Esophagus muscularis mucosa (tissue), 4 donors: ENCODE measurements around the gene SPP2. TPM values are rescaled to one million over a fixed set of nuclear protein-coding genes. Genes with fewer than 3 reads are reported as not detected.

ENCODE experiments used
- DNase-seq: peaks from one replicate; pipeline ENCODE4 v3.0.0-alpha.2; 2017; ENCODE audit errors: extremely low spot score
- H3K27ac ChIP-seq, 4 donors: fragments of 200-600 bp; sonication (generic); replicated peaks in 1 of 4; 1 replicate in 3 of 4; 2 replicates in 1 of 4; pipeline ENCODE4 v1.5.1; 2016 to 2019; ENCODE audit warnings: mild to moderate bottlenecking in 1 of 4
- H3K27me3 ChIP-seq, 4 donors: fragments of 200-600 bp; sonication (generic); one replicate each; pipeline versions ENCODE4 v1.5.1 to v1.6.0; 2016 to 2019
- H3K36me3 ChIP-seq, 4 donors: fragments of 200-600 bp; sonication (generic); one replicate each; pipeline ENCODE4 v1.5.1; 2016 to 2019
- H3K4me1 ChIP-seq, 4 donors: fragments of 200-600 bp; sonication (generic); one replicate each; pipeline ENCODE4 v1.5.1; 2016 to 2019
- H3K4me3 ChIP-seq, 4 donors: fragments of 200-600 bp; sonication (generic); 1 replicate in 2 of 4; 2 replicates in 2 of 4; pipeline ENCODE4 v1.5.1; 2016 to 2019; ENCODE audit warnings: mild to moderate bottlenecking in 4 of 4, moderate library complexity in 1 of 4
- H3K9me3 ChIP-seq, 4 donors: fragments of 200-600 bp; sonication (generic); 1 replicate in 3 of 4; 2 replicates in 1 of 4; pipeline ENCODE4 v1.5.1; 2016 to 2019
- CTCF ChIP-seq, 3 experiments: fragments of 200-600 bp in 2 of 3; fragments of 450-650 bp in 1 of 3; sonication (generic) in 2 of 3; IDR thresholded peaks; one replicate each; pipeline ENCODE4 v1.5.1; 2017 to 2019; ENCODE audit warnings: antibody characterized with exemption in 3 of 3, mild to moderate bottlenecking in 2 of 3, moderate library complexity in 1 of 3
- EP300 ChIP-seq: sonication (generic); formaldehyde crosslinking; IDR thresholded peaks from one replicate; pipeline ENCODE4 v1.6.1; 2017; ENCODE audit warnings: antibody characterized with exemption
- POLR2A ChIP-seq: fragments of 450-650 bp; IDR thresholded peaks from one replicate; pipeline ENCODE4 v1.6.1; 2017; ENCODE audit warnings: antibody characterized with exemption, moderate library complexity, mild to moderate bottlenecking, low read depth
- POLR2AphosphoS5 ChIP-seq, 2 donors: sonication (generic); formaldehyde crosslinking; IDR thresholded peaks; one replicate each; pipeline ENCODE4 v1.6.1; 2017; ENCODE audit warnings: antibody characterized with exemption in 2 of 2
- WGBS: methylation state at CpG from one replicate; pipeline ENCODE4 v1.1.5; 2018; 5-methylcytosine and 5-hydroxymethylcytosine counted together
- intact Hi-C: fragments of 100-400 bp; cut with DNase I; formaldehyde crosslinking; loops from one replicate; pipeline ENCODE4 v1.15.1; 2023
- total RNA-seq, 4 donors: library from RNA; depleted of rRNA; stranded (reverse); fragments of >200 nt; gene quantifications; one replicate each; pipeline versions ENCODE4 v1.1.0 to v1.2.1, GENCODE V29; 2016

Gene SPP2
- total RNA-seq, 4 donors from 2014 or later = not detected

- intact Hi-C loops = no loop called here
- no peak overlapping the region for H3K27ac ChIP-seq
- no peak for DNase-seq
- no peaks in the 10 kb centered on the region for H3K9me3 ChIP-seq
- WGBS = 84% methylated on average over 2 of the region's 2 CpGs
- TF ChIP-seq POLR2AphosphoS5 (IDR thresholded peaks at IDR 0.05) = no peak
- TF ChIP-seq POLR2A = no peak
- TF ChIP-seq CTCF (IDR thresholded peaks at IDR 0.05) = no peak
- no peak for TF ChIP-seq EP300
- H3K36me3 ChIP-seq = no peaks in the 10 kb centered on the region
- peaks cover 0 to 20% (median 0%) of the 10 kb centered on the region in 4 donors for H3K27me3 ChIP-seq
- H3K4me1 ChIP-seq = no peaks in the 10 kb centered on the region
- no peak overlapping the region for H3K4me3 ChIP-seq
Observed at GRCh38 chr2:234020332-234020731, 30.2 kb upstream of the SPP2 start.

GRCh38 chr2:234022424-234022823, 28.1 kb upstream of the SPP2 start:
- H3K4me3 ChIP-seq = no peak overlapping the region
- no peaks in the 10 kb centered on the region for H3K36me3 ChIP-seq
- peaks cover 0 to 10% (median 5%) of the 10 kb centered on the region in 4 donors for H3K4me1 ChIP-seq
- WGBS = 91% methylated on average over 1 of the region's 1 CpG
- TF ChIP-seq EP300 = no peak
- no peak for TF ChIP-seq POLR2A
- no peak for TF ChIP-seq CTCF (IDR thresholded peaks at IDR 0.05)
- no peak for TF ChIP-seq POLR2AphosphoS5 (IDR thresholded peaks at IDR 0.05)
- H3K27me3 ChIP-seq = peaks cover 0 to 15% (median 0%) of the 10 kb centered on the region in 4 donors
- DNase-seq = no peak
- H3K27ac ChIP-seq = no peak overlapping the region
- intact Hi-C loops = no loop called here
- no peaks in the 10 kb centered on the region for H3K9me3 ChIP-seq

- no peak for DNase-seq
- Histone ChIP-seq H3K4me1 (peaks cover 0 to 10% (median 5%) of the 10 kb centered on the region in 4 donors), H3K36me3 (no peaks in the 10 kb centered on the region), H3K9me3 (no peaks in the 10 kb centered on the region), H3K27ac (no peak overlapping the region), H3K27me3 (peaks cover 0 to 24% (median 0%) of the 10 kb centered on the region in 4 donors), H3K4me3 (no peak overlapping the region)
- WGBS = 93% methylated on average over 8 of the region's 29 CpGs
- TF ChIP-seq CTCF (IDR thresholded peaks at IDR 0.05) (no peak), POLR2A (no peak), EP300 (no peak), POLR2AphosphoS5 (IDR thresholded peaks at IDR 0.05) (no peak)
- intact Hi-C loops = no loop called here
Observed at GRCh38 chr2:234024304-234024703, 26.2 kb upstream of the SPP2 start.

- Histone ChIP-seq H3K4me1 (peaks cover 0 to 10% (median 5%) of the 10 kb centered on the region in 4 donors), H3K4me3 (peak overlapping the region; percentile 19 to 32 (median 30)), H3K27me3 (peaks cover 0 to 26% (median 0%) of the 10 kb centered on the region in 4 donors), H3K27ac (no peak overlapping the region), H3K36me3 (no peaks in the 10 kb centered on the region), H3K9me3 (no peaks in the 10 kb centered on the region)
- no peak for TF ChIP-seq POLR2AphosphoS5 (IDR thresholded peaks at IDR 0.05)
- no peak for TF ChIP-seq CTCF (IDR thresholded peaks at IDR 0.05)
- no peak for TF ChIP-seq POLR2A
- TF ChIP-seq EP300 = no peak
- intact Hi-C loops = no loop called here
- WGBS = 49% methylated on average over 10 of the region's 10 CpGs
- no peak for DNase-seq
Observed at GRCh38 chr2:234025466-234025865, 25.0 kb upstream of the SPP2 start.

- peaks cover 0 to 10% (median 5%) of the 10 kb centered on the region in 4 donors for H3K4me1 ChIP-seq
- H3K27me3 ChIP-seq = peaks cover 0 to 31% (median 0%) of the 10 kb centered on the region in 4 donors
- no peaks in the 10 kb centered on the region for H3K9me3 ChIP-seq
- H3K4me3 ChIP-seq = peak overlapping the region; percentile 19 to 32 (median 30)
- intact Hi-C loops = no loop called here
- H3K27ac ChIP-seq = no peak overlapping the region
- no peak for DNase-seq
- H3K36me3 ChIP-seq = no peaks in the 10 kb centered on the region
- TF ChIP-seq POLR2A (no peak), CTCF (IDR thresholded peaks at IDR 0.05) (no peak), EP300 (no peak), POLR2AphosphoS5 (IDR thresholded peaks at IDR 0.05) (no peak)
- 41% methylated on average over 5 of the region's 5 CpGs for WGBS
Observed at GRCh38 chr2:234025891-234026401, 24.6 kb upstream of the SPP2 start.
